HG03025 (cell line): ENCODE data around the gene PSMC5.
"Not testable (repeated sequence)": the region's sequence is repeated elsewhere in the genome, so short reads cannot be mapped to it uniquely, and the experiment has no call there.

Experiments used
- ATAC-seq: cut with Tn5 transposase; IDR thresholded peaks from one replicate; pipeline ENCODE4 v1.9.1; 2021; ENCODE audit warnings: mild to moderate bottlenecking, moderate library complexity; ENCODE audit not compliant: unreplicated experiment, low FRiP score

The PSMC5 gene

GRCh38 chr17:63837480-63837879 lies 10.2 kb downstream of the PSMC5 start:
- ATAC-seq, result no peak

- ATAC-seq, result no peak
Observed at GRCh38 chr17:63837962-63838600, 10.8 kb downstream of the PSMC5 start.

GRCh38 chr17:63838631-63839171 lies 11.5 kb downstream of the PSMC5 start:
- ATAC-seq, result no peak

- ATAC-seq, result no peak
Observed at GRCh38 chr17:63840591-63841349, 13.5 kb downstream of the PSMC5 start.

GRCh38 chr17:63841350-63842172 lies 14.3 kb downstream of the PSMC5 start:
- ATAC-seq, result no peak

- no peak for ATAC-seq
Observed at GRCh38 chr17:63842173-63842539, 14.9 kb downstream of the PSMC5 start.

- peak; percentile 69 for ATAC-seq
Observed at GRCh38 chr17:63842540-63843386, 15.5 kb downstream of the PSMC5 start, which contains the start of gene SMARCD2. SMARCD2 (minus strand) TSS chr17:63842685; CDS start chr17:63842674, 11 bp downstream.

- ATAC-seq, result not testable (repeated sequence)
Observed at GRCh38 chr17:63843387-63843888, 16.2 kb downstream of the PSMC5 start.

- ATAC-seq, result no peak
Observed at GRCh38 chr17:63843910-63844677, 16.9 kb downstream of the PSMC5 start.

- ATAC-seq, result no peak
Observed at GRCh38 chr17:63845509-63845908, 18.3 kb downstream of the PSMC5 start.

GRCh38 chr17:63847525-63848249 lies 20.5 kb downstream of the PSMC5 start:
- no peak for ATAC-seq

GRCh38 chr17:63848834-63849689 lies 21.8 kb downstream of the PSMC5 start:
- ATAC-seq, result peak; percentile 77

- ATAC-seq, result no peak
Observed at GRCh38 chr17:63850401-63850800, 23.2 kb downstream of the PSMC5 start.

GRCh38 chr17:63853260-63853659 lies 26.0 kb downstream of the PSMC5 start:
- ATAC-seq, result no peak

GRCh38 chr17:63854709-63855108 lies 27.5 kb downstream of the PSMC5 start:
- ATAC-seq, result no peak

- no peak for ATAC-seq
Observed at GRCh38 chr17:63855185-63855584, 28.0 kb downstream of the PSMC5 start.

- not testable (repeated sequence) for ATAC-seq
Observed at GRCh38 chr17:63856425-63856824, 29.2 kb downstream of the PSMC5 start.
